AG10803 (cell line): ENCODE results near the gene ANO10.
"Not testable (repeated sequence)": the region's sequence is repeated elsewhere in the genome, so short reads cannot be mapped to it uniquely, and the experiment has no call there.

Experiments used
- DNase-seq: peaks from one replicate; pipeline ENCODE4 v3.0.0; 2010; ENCODE audit warnings: low read depth
- H3K4me3 ChIP-seq: 2 replicates; pipeline ENCODE4 v1.5.1; 2011; ENCODE audit warnings: mild to moderate bottlenecking, low read length, control low read depth
- CTCF ChIP-seq: conservative IDR thresholded peaks from 2 replicates; pipeline ENCODE4 v1.5.1; 2011; ENCODE audit warnings: mild to moderate bottlenecking, low read length, control low read depth, inconsistent platforms

The ANO10 gene

DNA sequence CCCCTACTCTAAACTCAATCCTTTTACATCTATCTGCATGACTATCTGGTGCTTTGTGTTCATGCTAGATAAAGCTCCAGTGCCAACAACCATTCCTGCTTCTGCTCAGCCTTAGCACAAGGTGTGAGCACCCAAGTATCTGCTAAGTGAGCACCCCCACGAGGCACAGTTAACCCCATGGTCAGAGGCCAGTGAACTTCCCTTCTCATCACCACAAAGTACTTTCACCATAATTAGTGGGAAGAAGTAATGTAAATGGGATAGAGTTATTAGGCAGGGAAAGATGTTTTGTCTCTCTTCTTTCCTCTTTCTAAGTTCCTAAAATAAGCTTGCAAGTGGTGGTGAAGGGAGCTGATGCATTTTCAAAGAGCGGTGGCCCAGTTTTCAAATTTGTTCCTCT lies 96.4 kb downstream of the ANO10 start:
- DNase-seq: no peak
- no peak for TF ChIP-seq CTCF
- H3K4me3 ChIP-seq: no peak overlapping the region

DNA sequence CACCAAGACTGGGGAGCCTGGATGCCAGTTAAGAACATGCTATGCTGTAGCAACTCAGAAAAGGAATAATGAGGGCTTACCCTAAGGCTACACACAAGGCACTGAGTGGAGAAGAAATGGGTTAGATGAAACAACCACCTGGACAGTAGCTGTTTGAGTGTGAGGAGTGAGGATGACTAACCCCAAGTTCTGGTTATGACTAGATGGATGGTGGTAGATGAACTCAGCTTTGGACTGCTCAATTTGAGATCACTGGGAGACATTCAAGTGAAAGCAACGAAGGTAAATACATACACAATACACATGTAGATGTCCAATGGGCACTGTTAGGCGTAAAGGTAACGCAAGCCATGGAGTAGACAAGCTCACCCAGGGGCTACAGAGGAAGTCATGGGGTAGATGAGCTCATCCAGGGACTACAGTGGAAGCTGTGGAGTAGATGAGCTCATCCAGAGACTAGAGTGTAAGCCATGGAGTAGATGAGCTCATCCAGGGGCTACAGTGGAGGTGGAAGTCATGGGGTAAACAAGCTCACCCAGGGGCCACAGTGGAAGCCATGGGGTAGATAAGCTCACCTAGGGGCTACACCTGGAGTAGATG lies 98.3 kb downstream of the ANO10 start:
- DNase-seq: no peak
- no peak for TF ChIP-seq CTCF
- H3K4me3 ChIP-seq: no peak overlapping the region

GRCh38 chr3:43522727-43523362 lies 99.0 kb downstream of the ANO10 start:
- no peak for DNase-seq
- TF ChIP-seq CTCF: no peak
- no peak overlapping the region for H3K4me3 ChIP-seq

DNA sequence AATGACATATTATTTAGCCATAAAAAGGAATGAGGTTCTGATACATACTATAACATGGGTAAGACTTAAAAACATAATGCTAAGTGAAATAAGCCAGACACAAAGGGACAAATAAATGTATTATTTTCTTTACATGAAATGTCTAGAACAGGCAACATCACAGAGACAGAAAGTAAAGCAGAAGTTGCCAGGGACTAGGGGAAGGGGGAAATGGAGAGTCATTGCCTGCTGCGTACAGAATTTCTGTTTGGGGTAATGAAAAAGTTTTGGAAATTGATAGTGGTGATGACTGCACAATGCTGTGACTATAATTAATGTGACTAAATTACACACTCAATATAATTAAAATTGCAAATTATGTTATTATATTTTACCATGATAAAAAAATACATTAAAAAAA lies 99.9 kb downstream of the ANO10 start:
- no peak overlapping the region for H3K4me3 ChIP-seq
- no peak for DNase-seq
- no peak for TF ChIP-seq CTCF

GRCh38 chr3:43518515-43518914 lies 103.3 kb downstream of the ANO10 start:
- not testable (repeated sequence) for DNase-seq

DNA sequence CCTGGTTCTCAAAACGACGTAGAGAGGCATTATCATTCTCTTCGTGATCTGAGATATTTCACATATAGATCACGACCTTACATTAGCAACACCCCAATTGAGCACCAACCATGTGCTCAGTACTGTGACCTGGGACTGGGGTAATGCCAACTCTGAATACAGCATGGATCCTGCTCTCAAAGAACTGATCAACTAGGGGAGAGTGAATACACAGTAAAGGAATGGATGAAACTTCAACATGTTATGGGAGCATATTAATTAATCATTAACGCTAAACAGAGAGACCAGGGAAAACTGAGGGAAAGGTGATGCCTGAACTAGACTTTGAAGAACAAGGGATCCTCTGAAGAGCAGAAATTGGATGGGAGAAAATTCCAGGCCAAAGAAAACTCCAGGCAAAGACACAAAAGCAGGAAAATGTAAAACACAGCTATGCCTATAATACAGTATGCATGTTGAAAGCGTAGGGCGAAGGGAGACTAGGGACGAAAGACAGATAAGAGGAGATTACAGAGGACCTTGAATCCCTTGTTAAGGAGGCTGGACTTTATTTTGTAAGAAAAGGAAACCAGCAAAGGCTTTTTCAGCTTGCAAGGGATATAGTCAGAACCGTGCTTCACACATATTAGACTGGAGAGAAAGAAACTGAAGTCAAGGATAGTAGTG lies 105.7 kb downstream of the ANO10 start:
- TF ChIP-seq CTCF: no peak
- H3K4me3 ChIP-seq: no peak overlapping the region
- no peak for DNase-seq

More at GRCh38 chr3:43518515-43518914, 103.3 kb downstream of the ANO10 start:
- H3K4me3 ChIP-seq: not testable (repeated sequence)

GRCh38 chr3:43515208-43515917 lies 106.4 kb downstream of the ANO10 start:
- no peak overlapping the region for H3K4me3 ChIP-seq
- TF ChIP-seq CTCF: no peak
- no peak for DNase-seq
